ENCODE data around the gene EIF2D.

Gene EIF2D

GRCh38 chr1:206654828-206655227, 42.6 kb upstream of the EIF2D start:
- Histone ChIP-seq H2AFZ (ENCODE audit: low read depth) (no peak overlapping the region), H3K4me3 (IDR thresholded peaks at IDR 0.05; ENCODE audit: insufficient read depth, low read depth, low read length) (no peak overlapping the region), H3K9ac (no peak overlapping the region), H3K4me1 (ENCODE audit: low read depth, poor library complexity, severe bottlenecking) (peaks cover 22% of the 10 kb centered on the region), H3K79me2 (ENCODE audit: insufficient read depth, low read depth) (no peaks in the 10 kb centered on the region), H3K27me3 (ENCODE audit: insufficient read depth, low read depth) (peaks cover 19% of the 10 kb centered on the region; the same call in 1 of the 2 replicates), H3K36me3 (ENCODE audit: insufficient read depth) (no peaks in the 10 kb centered on the region), H3K27ac (no peak overlapping the region), H3K4me2 (no peak overlapping the region), H4K20me1 (ENCODE audit: insufficient read depth) (no peaks in the 10 kb centered on the region)
- TF ChIP-seq CTCF (conservative IDR thresholded peaks at IDR 0.05; ENCODE audit: low read depth, low read length) = no peak

GRCh38 chr1:206653715-206654459, 41.6 kb upstream of the EIF2D start:
- Histone ChIP-seq H4K20me1 (ENCODE audit: insufficient read depth) (no peaks in the 10 kb centered on the region), H3K27me3 (ENCODE audit: insufficient read depth, low read depth) (peaks cover 15% of the 10 kb centered on the region; the same call in 1 of the 2 replicates), H3K4me3 (IDR thresholded peaks at IDR 0.05; ENCODE audit: insufficient read depth, low read depth, low read length) (no peak overlapping the region), H3K9ac (no peak overlapping the region), H3K36me3 (ENCODE audit: insufficient read depth) (no peaks in the 10 kb centered on the region), H3K79me2 (ENCODE audit: insufficient read depth, low read depth) (no peaks in the 10 kb centered on the region), H3K27ac (no peak overlapping the region), H2AFZ (ENCODE audit: low read depth) (no peak overlapping the region), H3K4me2 (no peak overlapping the region), H3K4me1 (ENCODE audit: low read depth, poor library complexity, severe bottlenecking) (peaks cover 22% of the 10 kb centered on the region)
- no peak for TF ChIP-seq CTCF (conservative IDR thresholded peaks at IDR 0.05; ENCODE audit: low read depth, low read length)

DNA sequence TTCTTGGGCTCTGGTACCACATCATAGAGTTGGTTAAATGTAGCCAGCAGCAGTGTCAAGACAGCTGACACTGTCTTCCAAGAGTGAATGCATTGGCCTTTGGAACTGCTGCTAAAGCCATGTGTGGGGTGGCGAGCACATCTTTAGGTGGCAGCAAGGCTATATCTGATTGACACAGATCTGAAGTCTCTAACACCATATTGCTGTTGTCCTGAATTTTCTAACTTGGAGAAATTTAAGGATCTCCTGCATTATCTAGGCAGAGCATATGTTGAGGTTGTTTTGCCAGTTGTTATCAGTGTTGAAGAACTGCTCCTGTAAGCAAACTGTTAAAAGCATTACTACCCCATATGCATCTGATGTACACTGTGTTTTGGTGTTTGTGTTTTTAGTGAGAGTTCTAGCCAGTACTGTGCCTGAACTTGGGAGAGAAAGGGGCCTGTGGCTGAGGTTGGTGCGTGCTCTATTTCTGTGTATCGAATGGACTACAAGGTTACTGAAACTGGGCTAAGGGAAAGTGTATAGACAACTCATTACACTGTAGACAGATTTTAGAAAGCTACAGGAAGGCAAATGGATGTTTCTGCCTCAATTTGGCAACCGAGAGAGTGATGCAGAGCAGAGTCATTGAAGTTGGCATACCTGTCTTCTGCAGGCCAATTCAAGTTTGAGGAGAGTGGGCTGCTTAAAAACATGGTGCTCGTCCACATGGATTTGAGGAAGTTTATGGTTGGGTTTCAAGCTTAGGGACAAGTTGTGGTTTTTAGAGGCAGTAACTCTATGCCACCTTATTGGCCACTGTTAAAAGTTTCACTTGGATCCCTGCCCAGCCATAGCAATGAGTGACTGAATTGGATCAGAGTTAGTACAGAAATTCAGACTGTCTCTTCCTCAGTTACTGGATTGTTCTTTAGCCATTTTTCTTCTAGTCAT, 40.0 kb upstream of the EIF2D start:
- Histone ChIP-seq H3K36me3 (ENCODE audit: insufficient read depth) (no peaks in the 10 kb centered on the region), H3K79me2 (ENCODE audit: insufficient read depth, low read depth) (no peaks in the 10 kb centered on the region), H3K4me2 (peak overlapping the region; percentile 53), H3K4me1 (ENCODE audit: low read depth, poor library complexity, severe bottlenecking) (peaks cover 22% of the 10 kb centered on the region), H4K20me1 (ENCODE audit: insufficient read depth) (no peaks in the 10 kb centered on the region), H3K27me3 (ENCODE audit: insufficient read depth, low read depth) (peaks cover 2% of the 10 kb centered on the region; the same call in 1 of the 2 replicates), H3K27ac (no peak overlapping the region; the same call in 1 of the 2 replicates), H3K4me3 (IDR thresholded peaks at IDR 0.05; ENCODE audit: insufficient read depth, low read depth, low read length) (no peak overlapping the region), H3K9ac (no peak overlapping the region), H2AFZ (ENCODE audit: low read depth) (no peak overlapping the region)
- no peak for TF ChIP-seq CTCF (conservative IDR thresholded peaks at IDR 0.05; ENCODE audit: low read depth, low read length)

DNA sequence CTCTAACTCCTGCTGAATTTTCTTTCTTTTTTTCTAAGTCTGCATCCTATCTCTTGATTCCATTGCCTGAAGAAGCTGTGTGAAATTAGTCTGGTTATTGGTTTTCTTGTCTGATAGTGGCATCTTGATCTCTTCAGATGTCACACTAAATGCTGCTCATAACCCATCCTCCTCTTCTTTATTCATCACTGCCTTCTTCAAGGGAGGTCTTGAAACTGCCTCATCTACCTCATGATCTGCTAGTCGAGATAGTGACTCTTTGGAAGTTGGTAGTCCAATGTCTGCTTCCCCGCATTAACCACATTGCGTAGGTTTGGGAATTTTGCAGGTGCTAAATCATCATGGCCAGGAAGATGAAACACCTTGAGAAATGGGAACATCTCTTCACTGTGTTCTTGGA, 38.7 kb upstream of the EIF2D start:
- no peaks in the 10 kb centered on the region for H3K36me3 ChIP-seq (ENCODE audit: insufficient read depth)
- H3K27ac ChIP-seq = no peak overlapping the region
- peaks cover 22% of the 10 kb centered on the region for H3K4me1 ChIP-seq (ENCODE audit: low read depth, poor library complexity, severe bottlenecking)
- H3K4me2 ChIP-seq = no peak overlapping the region
- H3K4me3 ChIP-seq (IDR thresholded peaks at IDR 0.05; ENCODE audit: insufficient read depth, low read depth, low read length) = no peak overlapping the region
- TF ChIP-seq CTCF (conservative IDR thresholded peaks at IDR 0.05; ENCODE audit: low read depth, low read length) = no peak
- no peaks in the 10 kb centered on the region for H3K79me2 ChIP-seq (ENCODE audit: insufficient read depth, low read depth)
- no peak overlapping the region for H3K9ac ChIP-seq
- no peak overlapping the region for H2AFZ ChIP-seq (ENCODE audit: low read depth)
- no peaks in the 10 kb centered on the region for H4K20me1 ChIP-seq (ENCODE audit: insufficient read depth)
- no peaks in the 10 kb centered on the region; the same call in 1 of the 2 replicates for H3K27me3 ChIP-seq (ENCODE audit: insufficient read depth, low read depth)
